ENCODE measurements around the gene LRRFIP2. TPM values are rescaled to one million over a fixed set of nuclear protein-coding genes. Genes with fewer than 3 reads are reported as not detected.

Gene LRRFIP2
- total RNA-seq, 1 experiment from 2014 or later: 40.2 TPM

GRCh38 chr3:37082317-37082716, 92.1 kb downstream of the LRRFIP2 start:
- H3K27me3 ChIP-seq (replicated peaks; ENCODE audit: insufficient read depth, low read depth, low read length, poor library complexity): no peaks in the 10 kb centered on the region
- H3K36me3 ChIP-seq (ENCODE audit: insufficient read depth, low read length, poor library complexity, severe bottlenecking): no peaks in the 10 kb centered on the region
- no peak overlapping the region for H3K27ac ChIP-seq (ENCODE audit: low read depth, low read length, poor library complexity, severe bottlenecking)
- H3K9me3 ChIP-seq (ENCODE audit: low read depth, low read length, poor library complexity, severe bottlenecking): no peaks in the 10 kb centered on the region
- no TSS peak for BruUV-seq (replicated peaks)
- POLR2A ChIA-PET (ENCODE audit: low non-redundant PET): no interaction called here
- CTCF ChIA-PET: no interaction called here
- no peak overlapping the region for H3K4me3 ChIP-seq (ENCODE audit: low read depth, low read length, poor library complexity, severe bottlenecking)
- H3K4me1 ChIP-seq (ENCODE audit: insufficient read depth, low read length, poor library complexity, severe bottlenecking): no peaks in the 10 kb centered on the region
- DNase-seq (ENCODE audit: low spot score): no peak
- TF ChIP-seq EZH2 (IDR thresholded peaks at IDR 0.05; ENCODE audit: borderline replicate concordance, low read depth, low read length, poor library complexity, severe bottlenecking) (no peak), CTCF (conservative IDR thresholded peaks at IDR 0.05; ENCODE audit: low read depth, low read length) (no peak)
- intact Hi-C loops (cut with micrococcal nuclease; ENCODE audit: unreplicated experiment): no loop called here

- Histone ChIP-seq H3K36me3 (ENCODE audit: insufficient read depth, low read length, poor library complexity, severe bottlenecking) (peaks cover 5% of the 10 kb centered on the region), H3K9me3 (ENCODE audit: low read depth, low read length, poor library complexity, severe bottlenecking) (no peaks in the 10 kb centered on the region), H3K27ac (ENCODE audit: low read depth, low read length, poor library complexity, severe bottlenecking) (no peak overlapping the region), H3K4me3 (ENCODE audit: low read depth, low read length, poor library complexity, severe bottlenecking) (no peak overlapping the region), H3K27me3 (replicated peaks; ENCODE audit: insufficient read depth, low read depth, low read length, poor library complexity) (no peaks in the 10 kb centered on the region), H3K4me1 (ENCODE audit: insufficient read depth, low read length, poor library complexity, severe bottlenecking) (peaks cover 13% of the 10 kb centered on the region)
- intact Hi-C loops (cut with micrococcal nuclease; ENCODE audit: unreplicated experiment): no loop called here
- TF ChIP-seq EZH2 (IDR thresholded peaks at IDR 0.05; ENCODE audit: borderline replicate concordance, low read depth, low read length, poor library complexity, severe bottlenecking) (no peak), CTCF (conservative IDR thresholded peaks at IDR 0.05; ENCODE audit: low read depth, low read length) (no peak)
- ChIA-PET CTCF (no interaction called here), POLR2A (ENCODE audit: low non-redundant PET) (no interaction called here)
- DNase-seq (ENCODE audit: low spot score): no peak
- no TSS peak for BruUV-seq (replicated peaks)
Observed at GRCh38 chr3:37075955-37076354, 98.4 kb downstream of the LRRFIP2 start.

DNA sequence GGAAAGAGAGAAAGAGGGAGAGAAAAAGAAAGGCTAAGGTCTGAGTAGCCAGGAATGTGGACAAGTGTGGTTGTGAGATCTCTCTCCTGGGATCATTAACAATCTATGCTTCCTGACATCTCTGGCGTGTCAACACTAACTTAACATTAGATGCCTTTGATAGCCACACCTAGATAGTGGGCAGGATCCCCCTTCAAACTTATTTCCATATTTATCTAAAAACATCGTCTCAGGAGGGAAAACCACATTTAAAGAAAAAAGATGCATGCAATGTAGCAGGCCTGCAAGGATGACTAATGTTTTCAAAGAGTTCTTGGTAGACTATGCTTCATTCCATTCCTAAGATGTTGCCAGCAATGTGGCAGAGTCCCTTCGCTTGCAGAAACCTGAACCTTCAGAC, 100.2 kb downstream of the LRRFIP2 start:
- no peak for TF ChIP-seq EZH2 (IDR thresholded peaks at IDR 0.05; ENCODE audit: borderline replicate concordance, low read depth, low read length, poor library complexity, severe bottlenecking)
- TF ChIP-seq CTCF (conservative IDR thresholded peaks at IDR 0.05; ENCODE audit: low read depth, low read length): no peak
- intact Hi-C loops (cut with micrococcal nuclease; ENCODE audit: unreplicated experiment): no loop called here

More for the DNA sequence above, 100.2 kb downstream of the LRRFIP2 start:
- H3K27ac ChIP-seq (ENCODE audit: low read depth, low read length, poor library complexity, severe bottlenecking): no peak overlapping the region
- H3K9me3 ChIP-seq (ENCODE audit: low read depth, low read length, poor library complexity, severe bottlenecking): no peaks in the 10 kb centered on the region
- DNase-seq (ENCODE audit: low spot score): no peak
- no peaks in the 10 kb centered on the region for H3K27me3 ChIP-seq (replicated peaks; ENCODE audit: insufficient read depth, low read depth, low read length, poor library complexity)
- peaks cover 13% of the 10 kb centered on the region for H3K4me1 ChIP-seq (ENCODE audit: insufficient read depth, low read length, poor library complexity, severe bottlenecking)
- no peak overlapping the region for H3K4me3 ChIP-seq (ENCODE audit: low read depth, low read length, poor library complexity, severe bottlenecking)
- CTCF ChIA-PET: no interaction called here
- peaks cover 5% of the 10 kb centered on the region for H3K36me3 ChIP-seq (ENCODE audit: insufficient read depth, low read length, poor library complexity, severe bottlenecking)
- BruUV-seq (replicated peaks): no TSS peak
- POLR2A ChIA-PET (ENCODE audit: low non-redundant PET): no interaction called here
